ACC112 (cell line): ENCODE measurements around the gene CMTR1.
"Not testable (repeated sequence)": the region's sequence is repeated elsewhere in the genome, so short reads cannot be mapped to it uniquely, and the experiment has no call there.

Source experiments
- H2AFZ ChIP-seq: fragments of 200-600 bp; sonication (generic); one replicate; pipeline ENCODE4 v1.6.0; 2017; ENCODE audit warnings: antibody characterized with exemption, low read length; ENCODE audit not compliant: unreplicated experiment
- H3K27ac ChIP-seq: fragments of 200-600 bp; sonication (generic); 2 replicates; pipeline ENCODE4 v1.5.1; 2014; ENCODE audit warnings: low read depth, mild to moderate bottlenecking, antibody characterized with exemption, low read length, moderate library complexity
- H3K27me3 ChIP-seq: fragments of 200-600 bp; sonication (generic); 2 replicates; pipeline ENCODE4 v1.6.1; 2014; ENCODE audit warnings: mild to moderate bottlenecking, antibody characterized with exemption, low read length, moderate library complexity, mixed read lengths; ENCODE audit not compliant: insufficient read depth
- H3K36me3 ChIP-seq: fragments of 200-600 bp; sonication (generic); 2 replicates; pipeline ENCODE4 v1.6.1; 2016; ENCODE audit warnings: mild to moderate bottlenecking, antibody characterized with exemption, low read length, moderate library complexity, mixed read lengths; ENCODE audit not compliant: insufficient read depth
- H3K4me1 ChIP-seq: fragments of 200-600 bp; sonication (generic); one replicate; pipeline ENCODE4 v1.6.1; 2016; ENCODE audit warnings: low read length, mixed read lengths; ENCODE audit not compliant: insufficient read depth, unreplicated experiment, control insufficient read depth
- H3K4me3 ChIP-seq: fragments of 200-600 bp; sonication (generic); 2 replicates; pipeline ENCODE4 v1.5.1; 2014; ENCODE audit warnings: mild to moderate bottlenecking, low read depth, low read length
- H3K79me2 ChIP-seq: fragments of 200-600 bp; sonication (generic); one replicate; pipeline ENCODE4 v1.6.0; 2016; ENCODE audit warnings: low read length; ENCODE audit not compliant: control insufficient read depth, unreplicated experiment, insufficient read depth

The CMTR1 gene

GRCh38 chr6:37492991-37493660 lies 60.1 kb downstream of the CMTR1 start:
- H3K36me3 ChIP-seq = no peaks in the 10 kb centered on the region
- H3K4me1 ChIP-seq = no peaks in the 10 kb centered on the region
- H2AFZ ChIP-seq = no peak overlapping the region
- H3K79me2 ChIP-seq = no peaks in the 10 kb centered on the region
- H3K4me3 ChIP-seq = no peak overlapping the region
- no peak overlapping the region for H3K27ac ChIP-seq
- H3K27me3 ChIP-seq = no peaks in the 10 kb centered on the region

- H3K27ac ChIP-seq = no peak overlapping the region
- no peaks in the 10 kb centered on the region for H3K27me3 ChIP-seq
- no peak overlapping the region for H3K4me3 ChIP-seq
- H3K36me3 ChIP-seq = no peaks in the 10 kb centered on the region
- H2AFZ ChIP-seq = no peak overlapping the region
- H3K4me1 ChIP-seq = no peaks in the 10 kb centered on the region
- no peaks in the 10 kb centered on the region for H3K79me2 ChIP-seq
Observed at GRCh38 chr6:37493661-37493995, 60.6 kb downstream of the CMTR1 start.

- Histone ChIP-seq H3K36me3 (no peaks in the 10 kb centered on the region), H2AFZ (no peak overlapping the region), H3K27ac (no peak overlapping the region), H3K79me2 (no peaks in the 10 kb centered on the region), H3K4me3 (no peak overlapping the region), H3K4me1 (no peaks in the 10 kb centered on the region), H3K27me3 (no peaks in the 10 kb centered on the region)
Observed at GRCh38 chr6:37495244-37495934, 62.4 kb downstream of the CMTR1 start.

- H3K79me2 ChIP-seq = no peaks in the 10 kb centered on the region
- no peaks in the 10 kb centered on the region for H3K4me1 ChIP-seq
- H2AFZ ChIP-seq = no peak overlapping the region
- H3K4me3 ChIP-seq = no peak overlapping the region
- H3K27ac ChIP-seq = no peak overlapping the region
- no peaks in the 10 kb centered on the region for H3K36me3 ChIP-seq
- H3K27me3 ChIP-seq = no peaks in the 10 kb centered on the region
Observed at GRCh38 chr6:37496951-37497885, 64.2 kb downstream of the CMTR1 start.

GRCh38 chr6:37499433-37500293 lies 66.6 kb downstream of the CMTR1 start, which contains the start of gene CCDC167:
CCDC167 (minus strand) TSS chr6:37499893; CDS start chr6:37499863, 30 bp downstream.
- H3K4me3 ChIP-seq = peak within 1 kb of the TSS; percentile 84
- H3K4me1 ChIP-seq = no peaks in the 10 kb centered on the region
- no peaks in the 10 kb centered on the region for H3K36me3 ChIP-seq
- peak within 1 kb of the TSS; percentile 52; the same call in 1 of the 2 replicates for H3K27ac ChIP-seq
- no peaks in the 10 kb centered on the region for H3K79me2 ChIP-seq
- H3K27me3 ChIP-seq = no peaks in the 10 kb centered on the region
- H2AFZ ChIP-seq = peak within 1 kb of the TSS; percentile 91

GRCh38 chr6:37500294-37500608 lies 67.2 kb downstream of the CMTR1 start:
- peak overlapping the region; percentile 84 for H3K4me3 ChIP-seq
- H2AFZ ChIP-seq = peak overlapping the region; percentile 91
- H3K27me3 ChIP-seq = no peaks in the 10 kb centered on the region
- H3K27ac ChIP-seq = no peak overlapping the region
- H3K79me2 ChIP-seq = no peaks in the 10 kb centered on the region
- no peaks in the 10 kb centered on the region for H3K4me1 ChIP-seq
- H3K36me3 ChIP-seq = no peaks in the 10 kb centered on the region

- not testable (repeated sequence) for H2AFZ ChIP-seq, H3K27ac ChIP-seq
Observed at GRCh38 chr6:37500904-37501303, 67.9 kb downstream of the CMTR1 start.

GRCh38 chr6:37501632-37502491 lies 68.8 kb downstream of the CMTR1 start:
- Histone ChIP-seq H2AFZ (no peak overlapping the region), H3K27ac (no peak overlapping the region), H3K79me2 (no peaks in the 10 kb centered on the region), H3K4me1 (no peaks in the 10 kb centered on the region), H3K36me3 (no peaks in the 10 kb centered on the region), H3K27me3 (no peaks in the 10 kb centered on the region), H3K4me3 (no peak overlapping the region)

More at GRCh38 chr6:37500904-37501303, 67.9 kb downstream of the CMTR1 start:
- H3K4me1 ChIP-seq, H3K27me3 ChIP-seq, H3K36me3 ChIP-seq, H3K4me3 ChIP-seq, H3K79me2 ChIP-seq: not testable (repeated sequence)

GRCh38 chr6:37502703-37503291 lies 69.8 kb downstream of the CMTR1 start:
- H3K27me3 ChIP-seq = no peaks in the 10 kb centered on the region; the same call in 1 of the 2 replicates
- no peak overlapping the region for H2AFZ ChIP-seq
- H3K79me2 ChIP-seq = no peaks in the 10 kb centered on the region
- H3K4me1 ChIP-seq = no peaks in the 10 kb centered on the region
- no peaks in the 10 kb centered on the region for H3K36me3 ChIP-seq
- no peak overlapping the region for H3K27ac ChIP-seq
- no peak overlapping the region for H3K4me3 ChIP-seq
